Keratinocyte (primary cell): Measurements from ENCODE around the gene ITGAD. TPM values are rescaled to one million over a fixed set of nuclear protein-coding genes. Genes with fewer than 3 reads are reported as not detected.

Experiments used
- DNase-seq: peaks from one replicate; pipeline ENCODE4 v3.0.0-alpha.2; 2011; ENCODE audit warnings: low read depth, missing footprints, low spot score
- FAIRE-seq: peaks from 2 replicates; lab custom pipeline; 2011; peaks lifted over from hg19 to GRCh38; lab: Jason Lieb, UNC
- H2AFZ ChIP-seq: 2 replicates; pipeline ENCODE4 v1.6.0; 2012; ENCODE audit warnings: low read length, control low read depth, inconsistent platforms; ENCODE audit not compliant: control insufficient read depth
- H3K27ac ChIP-seq: 2 replicates; pipeline ENCODE4 v1.5.1; 2011; ENCODE audit warnings: low read length; ENCODE audit not compliant: control insufficient read depth, insufficient read depth
- H3K27me3 ChIP-seq: 3 replicates; pipeline ENCODE4 v1.6.0; 2011; ENCODE audit warnings: low read length; ENCODE audit not compliant: control insufficient read depth, insufficient read depth; ENCODE audit errors: extremely low read depth
- H3K36me3 ChIP-seq, 2 experiments: 2 replicates in 1 of 2; 3 replicates in 1 of 2; pipeline ENCODE4 v1.5.1; 2011; ENCODE audit warnings: low read length in 2 of 2, mild to moderate bottlenecking in 1 of 2; ENCODE audit not compliant: control insufficient read depth in 2 of 2, insufficient read depth in 2 of 2; ENCODE audit errors: extremely low read depth in 1 of 2
- H3K4me1 ChIP-seq: 3 replicates; pipeline ENCODE4 v1.5.1; 2011; ENCODE audit warnings: low read length; ENCODE audit not compliant: control insufficient read depth, insufficient read depth; ENCODE audit errors: extremely low read depth
- H3K4me2 ChIP-seq: 3 replicates; pipeline ENCODE4 v1.6.0; 2011; ENCODE audit warnings: low read depth, low read length; ENCODE audit not compliant: control insufficient read depth, insufficient read depth; ENCODE audit errors: extremely low read depth
- H3K4me3 ChIP-seq, 3 experiments: fragments of 200-600 bp in 1 of 3; sonication (generic) in 1 of 3; 2 replicates in 2 of 3; 3 replicates in 1 of 3; pipeline ENCODE4 v1.5.1; 2011 to 2016; ENCODE audit warnings: low read length in 3 of 3, mild to moderate bottlenecking in 3 of 3, control low read depth in 2 of 3, inconsistent platforms in 1 of 3, low read depth in 1 of 3, mixed read lengths in 1 of 3, mixed run types in 1 of 3, moderate library complexity in 1 of 3; ENCODE audit not compliant: control insufficient read depth in 2 of 3, insufficient read depth in 2 of 3; ENCODE audit errors: extremely low read depth in 1 of 3
- H3K79me2 ChIP-seq: 2 replicates; pipeline ENCODE4 v1.6.0; 2012; ENCODE audit warnings: low read length; ENCODE audit not compliant: control insufficient read depth, insufficient read depth
- H3K9ac ChIP-seq: 3 replicates; pipeline ENCODE4 v1.6.0; 2011; ENCODE audit warnings: low read length; ENCODE audit not compliant: control insufficient read depth, insufficient read depth; ENCODE audit errors: extremely low read depth
- H3K9me1 ChIP-seq: 3 replicates; pipeline ENCODE4 v1.6.0; 2011; ENCODE audit warnings: low read length; ENCODE audit not compliant: control insufficient read depth, insufficient read depth; ENCODE audit errors: extremely low read depth
- H3K9me3 ChIP-seq: 2 replicates; pipeline ENCODE4 v1.5.1; 2012; ENCODE audit warnings: low read depth, low read length; ENCODE audit not compliant: control insufficient read depth
- H4K20me1 ChIP-seq: 3 replicates; pipeline ENCODE4 v1.6.0; 2011; ENCODE audit warnings: low read length; ENCODE audit not compliant: control insufficient read depth, insufficient read depth; ENCODE audit errors: extremely low read depth
- CTCF ChIP-seq, 3 experiments: IDR thresholded peaks in 1 of 3; conservative IDR thresholded peaks in 1 of 3; optimal IDR thresholded peaks in 1 of 3; 2 replicates in 2 of 3; 3 replicates in 1 of 3; pipeline versions ENCODE3 to v1.5.1; 2011; ENCODE audit warnings: low read length in 3 of 3, mild to moderate bottlenecking in 3 of 3, moderate library complexity in 2 of 3, control low read depth in 1 of 3, inconsistent platforms in 1 of 3; ENCODE audit not compliant: insufficient read depth in 2 of 3; ENCODE audit errors: extremely low read depth in 1 of 3
- EZH2 ChIP-seq: IDR thresholded peaks from one replicate; pipeline ENCODE4 v1.6.1; 2012; ENCODE audit warnings: inconsistent platforms, mild to moderate bottlenecking, low read length, moderate library complexity
- dilution Hi-C: fragments of 300-500 bp; cut with MboI; formaldehyde crosslinking; loops from one replicate; pipeline ENCODE4 v1.7.0; 2020; ENCODE audit warnings: low sequenced_read_pairs; ENCODE audit not compliant: extremely low pct_ligation_motif_present
- polyA plus RNA-seq, 5 experiments: library from polyadenylated mRNA; depleted of rRNA in 3 of 5; stranded (reverse) in 3 of 5; stranded (forward) in 1 of 5; unstranded in 1 of 5; fragments of >200 nt; gene quantifications; 1 replicate in 1 of 5; 2 replicates in 3 of 5; 3 replicates in 1 of 5; pipeline versions ENCODE4 v1.2.1 to v1.2.3, GENCODE V29; 2011 to 2012; ENCODE audit warnings: missing spikeins in 2 of 5, low read depth in 1 of 5, low replicate concordance in 1 of 5

ITGAD gene
- polyA plus RNA-seq, 1 donor (not counting 4 experiments of a cell fraction or from before 2014, with no cell fraction given) = not detected

GRCh38 chr16:31347445-31347844, 45.7 kb upstream of the ITGAD start:
- dilution Hi-C loops = no loop called here
- H3K36me3 ChIP-seq = no peaks in the 10 kb centered on the region
- FAIRE-seq (no peak), DNase-seq (no peak)
- H3K9ac ChIP-seq = no peak overlapping the region
- no peaks in the 10 kb centered on the region for H3K9me1 ChIP-seq
- H4K20me1 ChIP-seq = no peaks in the 10 kb centered on the region
- TF ChIP-seq CTCF (optimal IDR thresholded peaks at IDR 0.05 in 1 of 3, IDR thresholded peaks at IDR 0.05 in 1 of 3, conservative IDR thresholded peaks at IDR 0.05 in 1 of 3; ENCODE audit: extremely low read depth in 1 of 3, insufficient read depth in 2 of 3, low read length in 3 of 3) (no peak), EZH2 (no peak)
- H2AFZ ChIP-seq = no peak overlapping the region
- no peak overlapping the region for H3K4me3 ChIP-seq
- H3K9me3 ChIP-seq = no peaks in the 10 kb centered on the region
- no peaks in the 10 kb centered on the region for H3K27me3 ChIP-seq
- H3K79me2 ChIP-seq = no peaks in the 10 kb centered on the region
- no peak overlapping the region for H3K4me2 ChIP-seq
- H3K27ac ChIP-seq = no peak overlapping the region
- no peaks in the 10 kb centered on the region for H3K4me1 ChIP-seq

GRCh38 chr16:31348579-31348978, 44.6 kb upstream of the ITGAD start:
- TF ChIP-seq EZH2 (no peak), CTCF (optimal IDR thresholded peaks at IDR 0.05 in 1 of 3, IDR thresholded peaks at IDR 0.05 in 1 of 3, conservative IDR thresholded peaks at IDR 0.05 in 1 of 3; ENCODE audit: extremely low read depth in 1 of 3, insufficient read depth in 2 of 3, low read length in 3 of 3) (no peak)
- no peak overlapping the region for H3K27ac ChIP-seq
- no peaks in the 10 kb centered on the region for H3K79me2 ChIP-seq
- no peaks in the 10 kb centered on the region for H3K27me3 ChIP-seq
- no peak overlapping the region for H3K9ac ChIP-seq
- H4K20me1 ChIP-seq = no peaks in the 10 kb centered on the region
- H3K4me3 ChIP-seq = no peak overlapping the region
- H3K9me1 ChIP-seq = no peaks in the 10 kb centered on the region
- FAIRE-seq = no peak
- H2AFZ ChIP-seq = no peak overlapping the region
- no peak overlapping the region for H3K4me2 ChIP-seq
- dilution Hi-C loops = no loop called here
- DNase-seq = no peak
- H3K4me1 ChIP-seq = no peaks in the 10 kb centered on the region
- H3K9me3 ChIP-seq = no peaks in the 10 kb centered on the region
- no peaks in the 10 kb centered on the region for H3K36me3 ChIP-seq
